NCI-H526 treated with DMSO at 0.1 percent for 48 hours (cell line): ENCODE measurements around the gene PTPRC.
"Not testable (repeated sequence)": the region's sequence is repeated elsewhere in the genome, so short reads cannot be mapped to it uniquely, and the experiment has no call there.

Source experiments
- DNase-seq: peaks from one replicate; lab custom pipeline; 2025; lab: John Stamatoyannopoulos, UW

PTPRC gene, protein sequence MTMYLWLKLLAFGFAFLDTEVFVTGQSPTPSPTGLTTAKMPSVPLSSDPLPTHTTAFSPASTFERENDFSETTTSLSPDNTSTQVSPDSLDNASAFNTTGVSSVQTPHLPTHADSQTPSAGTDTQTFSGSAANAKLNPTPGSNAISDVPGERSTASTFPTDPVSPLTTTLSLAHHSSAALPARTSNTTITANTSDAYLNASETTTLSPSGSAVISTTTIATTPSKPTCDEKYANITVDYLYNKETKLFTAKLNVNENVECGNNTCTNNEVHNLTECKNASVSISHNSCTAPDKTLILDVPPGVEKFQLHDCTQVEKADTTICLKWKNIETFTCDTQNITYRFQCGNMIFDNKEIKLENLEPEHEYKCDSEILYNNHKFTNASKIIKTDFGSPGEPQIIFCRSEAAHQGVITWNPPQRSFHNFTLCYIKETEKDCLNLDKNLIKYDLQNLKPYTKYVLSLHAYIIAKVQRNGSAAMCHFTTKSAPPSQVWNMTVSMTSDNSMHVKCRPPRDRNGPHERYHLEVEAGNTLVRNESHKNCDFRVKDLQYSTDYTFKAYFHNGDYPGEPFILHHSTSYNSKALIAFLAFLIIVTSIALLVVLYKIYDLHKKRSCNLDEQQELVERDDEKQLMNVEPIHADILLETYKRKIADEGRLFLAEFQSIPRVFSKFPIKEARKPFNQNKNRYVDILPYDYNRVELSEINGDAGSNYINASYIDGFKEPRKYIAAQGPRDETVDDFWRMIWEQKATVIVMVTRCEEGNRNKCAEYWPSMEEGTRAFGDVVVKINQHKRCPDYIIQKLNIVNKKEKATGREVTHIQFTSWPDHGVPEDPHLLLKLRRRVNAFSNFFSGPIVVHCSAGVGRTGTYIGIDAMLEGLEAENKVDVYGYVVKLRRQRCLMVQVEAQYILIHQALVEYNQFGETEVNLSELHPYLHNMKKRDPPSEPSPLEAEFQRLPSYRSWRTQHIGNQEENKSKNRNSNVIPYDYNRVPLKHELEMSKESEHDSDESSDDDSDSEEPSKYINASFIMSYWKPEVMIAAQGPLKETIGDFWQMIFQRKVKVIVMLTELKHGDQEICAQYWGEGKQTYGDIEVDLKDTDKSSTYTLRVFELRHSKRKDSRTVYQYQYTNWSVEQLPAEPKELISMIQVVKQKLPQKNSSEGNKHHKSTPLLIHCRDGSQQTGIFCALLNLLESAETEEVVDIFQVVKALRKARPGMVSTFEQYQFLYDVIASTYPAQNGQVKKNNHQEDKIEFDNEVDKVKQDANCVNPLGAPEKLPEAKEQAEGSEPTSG (N-terminal part only)

GRCh38 chr1:198638894-198639635, at the start of gene PTPRC:
PTPRC (plus strand) TSS chr1:198639040; CDS start chr1:198639269, 229 bp downstream.
- DNase-seq = no peak

DNA sequence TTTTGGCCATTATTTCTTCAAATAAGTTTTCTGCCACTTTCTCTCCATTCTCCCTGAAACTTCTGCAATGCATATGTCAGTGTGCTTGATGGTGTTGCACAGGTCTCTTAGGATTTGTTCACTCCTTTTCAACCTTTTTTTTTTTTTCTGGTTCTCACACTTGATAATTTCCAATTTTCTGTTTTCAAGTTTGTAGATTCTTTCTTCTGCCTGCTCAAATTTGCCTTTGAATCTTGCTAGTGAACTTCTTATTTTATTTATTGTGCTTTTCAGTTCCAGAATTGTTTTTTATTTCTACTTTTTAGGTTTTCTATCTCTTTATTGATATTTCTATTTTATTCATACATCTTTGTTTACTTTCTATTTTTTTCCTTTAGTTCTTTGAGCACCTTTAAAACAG, 48.4 kb upstream of the PTPRC start:
- DNase-seq = no peak

DNA sequence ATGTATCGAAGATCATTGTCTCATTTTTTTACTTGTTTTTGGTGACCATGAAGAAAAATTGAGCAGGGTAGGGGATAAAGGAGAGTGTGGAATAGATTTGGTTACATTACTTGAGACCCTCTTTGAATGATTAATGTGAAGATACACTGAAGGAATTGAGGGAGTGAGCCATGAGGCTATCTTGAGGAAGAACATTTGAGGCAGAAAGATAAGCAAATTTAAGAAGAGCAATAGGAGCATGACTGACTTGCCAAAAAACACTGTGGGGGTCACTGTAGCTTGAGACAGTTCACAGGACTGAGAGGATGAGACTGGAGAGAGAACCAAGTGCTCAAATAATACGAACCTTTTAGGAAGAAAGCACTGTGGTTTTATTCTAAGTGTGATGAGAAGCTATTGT, 43.1 kb upstream of the PTPRC start:
- DNase-seq = no peak

DNA sequence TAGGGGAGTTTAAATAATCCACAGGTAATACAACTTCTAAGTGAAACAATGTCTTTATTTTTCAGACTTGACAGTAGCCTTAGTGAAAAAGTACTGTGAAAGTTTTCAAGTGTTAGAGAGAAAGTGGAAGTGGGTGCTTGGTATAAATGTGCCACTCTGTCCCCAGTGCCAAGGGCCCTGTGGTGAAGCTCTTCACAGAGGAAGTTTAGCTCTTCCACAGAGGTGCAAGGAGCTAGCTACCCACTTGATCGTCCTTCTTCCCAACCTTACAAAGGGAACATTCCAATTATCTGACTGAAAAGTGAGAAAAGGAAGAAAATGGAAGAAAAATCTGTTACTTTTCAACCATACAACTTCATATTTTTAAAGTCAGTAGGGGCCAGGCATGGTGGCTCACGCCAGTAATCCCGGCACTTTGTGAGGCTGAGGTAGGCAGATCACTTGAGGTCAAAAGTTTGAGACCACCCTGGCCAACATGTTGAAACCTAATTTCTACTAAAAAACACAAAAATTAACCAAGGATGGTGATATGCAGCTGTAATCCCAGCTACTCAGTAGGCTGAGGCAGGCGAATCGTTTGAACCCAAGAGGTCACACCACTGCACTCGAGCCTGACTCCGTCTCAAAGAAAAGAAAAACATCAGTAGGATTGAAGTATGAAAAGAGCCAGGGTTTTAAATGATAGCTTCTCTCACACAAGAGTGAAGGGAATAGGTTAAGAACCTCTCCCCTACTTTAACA, 41.0 kb upstream of the PTPRC start:
- no peak for DNase-seq

- DNase-seq = no peak
These were observed 40.0 kb upstream of the PTPRC start for GRCh38 chr1:198598796-198599321.

- no peak for DNase-seq
These were observed 39.1 kb upstream of the PTPRC start for GRCh38 chr1:198599749-198600148.

DNA sequence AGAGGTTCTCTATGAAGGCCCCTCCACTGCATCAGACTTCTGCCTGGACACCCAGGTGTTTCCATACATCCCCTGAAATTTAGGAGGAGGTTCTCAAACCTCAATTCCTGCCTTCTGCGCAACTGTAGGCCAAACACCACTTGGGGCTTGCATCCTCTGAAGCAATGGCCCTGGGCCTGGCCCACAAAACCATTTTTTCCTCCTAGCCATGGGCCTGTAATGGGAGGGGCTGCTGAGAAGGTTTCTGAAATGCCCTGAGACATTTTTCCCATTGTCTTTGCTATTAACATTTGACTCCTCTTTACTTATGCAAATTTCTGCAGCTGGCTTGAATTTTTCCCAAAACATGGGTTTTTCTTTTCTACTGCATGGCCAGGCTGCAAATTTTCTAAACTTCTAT, 37.9 kb upstream of the PTPRC start:
- DNase-seq = no peak

- not testable (repeated sequence) for DNase-seq
These were observed 37.5 kb upstream of the PTPRC start for GRCh38 chr1:198601310-198601709.

GRCh38 chr1:198601936-198602889, 36.6 kb upstream of the PTPRC start:
- no peak for DNase-seq

DNA sequence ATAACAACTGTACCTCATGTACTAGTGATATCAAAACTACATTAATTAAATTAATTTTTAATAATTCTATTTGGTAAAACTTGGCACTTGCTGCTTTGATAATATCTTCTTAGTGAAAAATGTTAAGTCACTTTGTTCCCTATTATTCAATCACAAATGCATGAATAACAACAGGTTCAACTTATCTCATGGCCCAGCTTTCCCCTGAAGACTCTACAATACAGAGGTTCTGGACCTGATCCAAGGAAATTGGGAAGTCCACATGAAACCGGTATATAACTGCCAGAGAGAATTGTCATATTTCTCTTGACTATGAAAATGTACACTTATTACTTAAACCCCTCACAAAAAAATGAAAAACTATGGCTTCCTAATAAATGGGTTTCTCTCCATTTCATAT, 33.9 kb upstream of the PTPRC start:
- DNase-seq = no peak

DNA sequence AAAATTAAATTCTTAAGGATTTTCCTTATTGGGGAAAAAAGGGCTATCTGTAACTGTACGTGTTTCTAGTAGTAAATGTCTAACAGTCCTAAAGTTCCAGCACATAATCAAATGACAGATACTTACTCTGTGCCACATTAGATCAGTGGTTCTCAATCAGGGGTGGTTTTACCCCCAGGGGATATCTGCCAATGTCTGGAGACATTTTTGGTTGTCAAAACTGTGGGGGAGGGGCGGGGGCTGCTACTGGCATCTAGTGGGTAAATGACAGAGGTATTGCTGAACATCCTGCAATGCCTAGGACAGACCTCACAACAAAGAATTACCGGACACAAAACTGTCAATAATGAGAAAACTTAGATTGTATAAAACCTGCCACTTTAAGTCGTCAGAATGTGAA, 33.4 kb upstream of the PTPRC start:
- no peak for DNase-seq

DNA sequence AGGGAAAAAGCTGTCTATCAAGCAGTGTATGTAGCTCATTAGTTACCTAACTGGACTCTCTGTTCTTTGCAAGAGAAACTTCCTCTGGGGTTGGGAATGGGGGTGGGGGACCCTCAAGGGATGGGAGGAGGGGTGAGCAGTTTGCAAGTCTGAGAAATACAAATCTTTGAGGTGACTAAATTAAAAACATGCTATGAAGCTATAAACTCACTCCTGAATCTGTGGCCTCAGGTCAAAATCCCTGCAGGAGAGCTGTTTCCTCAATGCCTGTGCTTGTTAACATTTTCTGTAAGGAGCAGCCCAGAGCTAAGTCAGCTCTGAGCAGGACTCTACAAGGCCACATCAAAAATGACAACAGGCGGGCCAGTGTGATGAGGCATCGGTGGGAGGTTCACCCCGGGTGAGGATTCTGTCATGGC, 32.8 kb upstream of the PTPRC start:
- no peak for DNase-seq

- no peak for DNase-seq
These were observed 31.1 kb upstream of the PTPRC start for GRCh38 chr1:198607714-198608113.

GRCh38 chr1:198610362-198610761, 28.5 kb upstream of the PTPRC start:
- no peak for DNase-seq

DNA sequence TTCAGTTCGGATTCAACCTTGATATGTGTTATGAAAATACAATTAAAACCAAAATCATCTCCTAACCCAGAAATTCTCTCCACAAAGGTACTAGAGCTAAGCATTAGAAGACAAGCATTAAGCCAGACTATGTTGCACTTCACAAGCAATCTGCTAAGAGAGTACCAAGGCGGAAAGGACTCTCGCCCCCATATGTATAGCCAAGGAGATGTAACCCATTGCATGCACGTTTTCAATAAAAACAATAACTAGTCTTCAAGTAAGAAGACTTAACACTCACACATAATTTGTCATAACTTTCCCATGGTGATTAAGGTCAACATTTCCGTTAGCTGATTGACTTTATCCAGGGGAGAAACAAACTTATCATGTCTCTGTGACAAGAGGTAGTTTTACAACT, 27.6 kb upstream of the PTPRC start:
- DNase-seq = no peak

DNA sequence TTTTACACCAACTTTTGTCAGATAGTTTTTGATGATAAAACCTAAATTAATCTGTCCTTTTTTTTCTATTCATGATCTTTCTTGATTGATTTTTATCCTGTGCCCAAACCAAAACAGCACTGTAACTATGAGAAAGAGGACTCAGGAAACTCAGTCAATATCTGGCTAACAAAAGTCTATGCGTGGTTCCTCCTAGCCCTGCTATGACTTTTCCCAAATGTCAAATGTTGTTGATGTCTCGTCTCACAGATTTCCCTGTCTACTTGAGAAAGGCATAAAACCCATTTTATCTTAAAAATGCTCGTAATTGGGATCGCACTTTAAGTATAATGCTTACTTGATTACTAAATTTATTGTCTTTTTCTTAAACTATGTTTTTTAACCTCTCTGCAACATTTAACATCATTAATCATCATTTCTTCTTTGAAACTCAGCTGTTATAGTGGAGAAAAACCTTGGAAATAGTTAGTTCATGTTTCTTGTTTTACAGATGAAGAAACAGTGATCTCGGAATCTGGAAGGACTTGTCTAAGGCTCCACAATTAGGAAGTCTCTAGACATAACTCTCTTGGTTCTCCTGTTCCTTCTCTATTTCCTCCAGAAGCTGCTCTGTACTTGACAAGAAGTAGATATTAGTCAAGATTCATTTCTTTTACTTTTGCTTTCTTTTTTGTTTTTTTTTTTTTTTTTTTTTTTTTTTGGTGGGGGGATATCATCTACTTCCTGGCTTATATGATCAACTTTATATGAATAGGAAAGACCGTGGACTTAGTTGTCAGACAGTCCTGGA, 26.2 kb upstream of the PTPRC start:
- DNase-seq = no peak

GRCh38 chr1:198617406-198617805, 21.4 kb upstream of the PTPRC start:
- DNase-seq = no peak

GRCh38 chr1:198619375-198620140, 19.3 kb upstream of the PTPRC start:
- DNase-seq = no peak
